A673 (cell line): ENCODE data around the gene MIA2. TPM values are rescaled to one million over a fixed set of nuclear protein-coding genes. Genes with fewer than 3 reads are reported as not detected.

Source experiments
- BruUV-seq: library from RNA; stranded (reverse); fragments of 400-500 nt; replicated peaks from 2 replicates; lab custom pipeline; 2021; lab: Mats Ljungman, UMichigan
- CTCF ChIA-PET: fragments of 300-600 bp; sonication (Branson Sonifier 250); formaldehyde crosslinking; loops from one replicate; lab custom pipeline; 2022; ENCODE audit warnings: antibody characterized with exemption; lab: Charles Lee
- POLR2A ChIA-PET: fragments of 300-600 bp; sonication (Branson Sonifier 250); formaldehyde crosslinking; loops from one replicate; lab custom pipeline; 2022; ENCODE audit warnings: antibody characterized with exemption; ENCODE audit not compliant: low non-redundant PET; lab: Charles Lee
- DNase-seq: peaks from one replicate; pipeline ENCODE4 v3.0.0-alpha.2; 2015; ENCODE audit warnings: low spot score
- H3K27ac ChIP-seq: fragments of 200-600 bp; sonication (generic); 2 replicates; pipeline ENCODE4 v1.5.1; 2016; ENCODE audit warnings: mixed run types, low read depth, mild to moderate bottlenecking, mixed read lengths, antibody characterized with exemption, low read length; ENCODE audit not compliant: poor library complexity, severe bottlenecking
- H3K27me3 ChIP-seq: fragments of 200-600 bp; sonication (generic); replicated peaks from 2 replicates; pipeline ENCODE4 v1.6.1; 2017; ENCODE audit warnings: mixed run types, low read depth, mild to moderate bottlenecking, mixed read lengths, antibody characterized with exemption, low read length; ENCODE audit not compliant: insufficient read depth, poor library complexity
- H3K36me3 ChIP-seq: fragments of 200-600 bp; sonication (generic); 2 replicates; pipeline ENCODE4 v1.6.1; 2016; ENCODE audit warnings: mixed run types, mild to moderate bottlenecking, mixed read lengths, antibody characterized with exemption, low read length; ENCODE audit not compliant: insufficient read depth, poor library complexity, severe bottlenecking
- H3K4me1 ChIP-seq: fragments of 200-600 bp; sonication (generic); 2 replicates; pipeline ENCODE4 v1.6.1; 2017; ENCODE audit warnings: mixed run types, mild to moderate bottlenecking, mixed read lengths, antibody characterized with exemption, low read length; ENCODE audit not compliant: insufficient read depth, poor library complexity, severe bottlenecking
- H3K4me3 ChIP-seq: fragments of 200-600 bp; sonication (generic); 2 replicates; pipeline ENCODE4 v1.5.1; 2016; ENCODE audit warnings: low read depth, mixed run types, mild to moderate bottlenecking, mixed read lengths, low read length; ENCODE audit not compliant: poor library complexity, severe bottlenecking
- H3K9me3 ChIP-seq: fragments of 200-600 bp; sonication (generic); 2 replicates; pipeline ENCODE4 v1.6.1; 2016; ENCODE audit warnings: mixed run types, low read depth, mild to moderate bottlenecking, mixed read lengths, antibody characterized with exemption, low read length; ENCODE audit not compliant: poor library complexity, severe bottlenecking
- EZH2 ChIP-seq: fragments of 200-600 bp; sonication (generic); IDR thresholded peaks from 2 replicates; pipeline ENCODE4 v1.6.1; 2017; ENCODE audit warnings: borderline replicate concordance, low read depth, mild to moderate bottlenecking, mixed read lengths, antibody characterized with exemption, low read length; ENCODE audit not compliant: poor library complexity, severe bottlenecking
- intact Hi-C: fragments of 100-400 bp; cut with micrococcal nuclease; formaldehyde crosslinking; loops from one replicate; pipeline ENCODE4 v1.10.0; 2022; ENCODE audit not compliant: unreplicated experiment
- total RNA-seq: library from RNA; stranded (reverse); gene quantifications from 2 replicates; pipeline ENCODE4 v1.2.3, GENCODE V29; 2021
- TF ChIP-seq, protein P1 (sequence below): fragments of 300-800, 200-600 bp; sonication (generic); conservative IDR thresholded peaks from 2 replicates; pipeline ENCODE4 v1.5.1; 2017; ENCODE audit warnings: low read depth, mild to moderate bottlenecking, antibody characterized with exemption, low read length, moderate library complexity, mixed read lengths

Gene MIA2
- total RNA-seq, 1 experiment from 2014 or later: 16.7 TPM

DNA sequence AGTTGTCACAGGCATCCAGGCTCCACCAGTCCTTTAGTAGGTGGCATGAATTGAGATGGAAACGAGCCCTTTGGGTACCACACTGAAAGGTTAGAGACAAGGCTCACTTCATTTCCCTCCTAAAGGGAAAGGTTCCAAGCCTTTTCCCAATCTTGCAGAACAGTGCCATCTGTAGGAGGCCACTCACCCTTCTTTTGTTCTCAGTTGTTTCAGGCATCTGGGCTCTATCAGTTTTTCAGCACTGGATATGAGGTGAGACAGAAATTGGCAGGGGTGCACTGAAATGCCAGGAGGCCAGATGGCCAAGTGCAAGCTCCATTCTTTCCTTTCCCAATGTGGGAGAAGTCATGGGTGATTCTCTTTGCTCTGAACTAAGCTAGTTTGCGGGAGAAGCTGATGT lies 183.3 kb downstream of the MIA2 start:
- H3K27me3 ChIP-seq: no peaks in the 10 kb centered on the region
- peak; percentile 55 for DNase-seq
- CTCF ChIA-PET: no interaction called here
- intact Hi-C loops: no loop called here
- POLR2A ChIA-PET: no interaction called here
- H3K27ac ChIP-seq: no peak overlapping the region
- no peaks in the 10 kb centered on the region for H3K36me3 ChIP-seq
- TF ChIP-seq EZH2: no peak
- TF ChIP-seq, protein P1, sequence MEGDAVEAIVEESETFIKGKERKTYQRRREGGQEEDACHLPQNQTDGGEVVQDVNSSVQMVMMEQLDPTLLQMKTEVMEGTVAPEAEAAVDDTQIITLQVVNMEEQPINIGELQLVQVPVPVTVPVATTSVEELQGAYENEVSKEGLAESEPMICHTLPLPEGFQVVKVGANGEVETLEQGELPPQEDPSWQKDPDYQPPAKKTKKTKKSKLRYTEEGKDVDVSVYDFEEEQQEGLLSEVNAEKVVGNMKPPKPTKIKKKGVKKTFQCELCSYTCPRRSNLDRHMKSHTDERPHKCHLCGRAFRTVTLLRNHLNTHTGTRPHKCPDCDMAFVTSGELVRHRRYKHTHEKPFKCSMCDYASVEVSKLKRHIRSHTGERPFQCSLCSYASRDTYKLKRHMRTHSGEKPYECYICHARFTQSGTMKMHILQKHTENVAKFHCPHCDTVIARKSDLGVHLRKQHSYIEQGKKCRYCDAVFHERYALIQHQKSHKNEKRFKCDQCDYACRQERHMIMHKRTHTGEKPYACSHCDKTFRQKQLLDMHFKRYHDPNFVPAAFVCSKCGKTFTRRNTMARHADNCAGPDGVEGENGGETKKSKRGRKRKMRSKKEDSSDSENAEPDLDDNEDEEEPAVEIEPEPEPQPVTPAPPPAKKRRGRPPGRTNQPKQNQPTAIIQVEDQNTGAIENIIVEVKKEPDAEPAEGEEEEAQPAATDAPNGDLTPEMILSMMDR: peak; percentile 51
- no TSS peak for BruUV-seq
- H3K9me3 ChIP-seq: peaks cover 4% of the 10 kb centered on the region
- no peak overlapping the region for H3K4me3 ChIP-seq
- no peaks in the 10 kb centered on the region for H3K4me1 ChIP-seq

DNA sequence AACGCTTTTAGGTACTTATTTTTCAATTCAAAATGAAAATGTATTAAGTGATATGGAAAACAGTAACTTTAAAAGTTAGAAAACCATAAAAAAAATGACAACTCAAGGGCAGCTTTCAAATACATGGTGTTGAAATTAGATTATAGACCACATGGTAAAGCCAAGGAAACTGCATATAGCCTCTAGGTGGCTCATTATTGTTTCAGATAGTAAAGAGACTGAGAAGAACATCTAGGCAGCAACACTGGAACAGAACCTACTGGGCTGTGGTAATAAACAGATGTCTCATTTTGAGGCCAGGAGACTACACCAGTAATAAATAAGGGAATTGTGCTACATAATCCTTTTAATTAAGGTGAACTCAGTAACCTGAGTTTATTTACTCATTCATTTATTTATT lies 185.6 kb downstream of the MIA2 start:
- Histone ChIP-seq H3K36me3 (no peaks in the 10 kb centered on the region), H3K27ac (no peak overlapping the region), H3K9me3 (peaks cover 4% of the 10 kb centered on the region), H3K27me3 (no peaks in the 10 kb centered on the region), H3K4me3 (no peak overlapping the region), H3K4me1 (no peaks in the 10 kb centered on the region)
- CTCF ChIA-PET: no interaction called here
- DNase-seq: peak; percentile 17
- BruUV-seq: no TSS peak
- no peak for TF ChIP-seq EZH2
- TF ChIP-seq, protein P1: peak; percentile 25; the same call in 1 of the 2 replicates
- intact Hi-C loops: no loop called here
- POLR2A ChIA-PET: no interaction called here

DNA sequence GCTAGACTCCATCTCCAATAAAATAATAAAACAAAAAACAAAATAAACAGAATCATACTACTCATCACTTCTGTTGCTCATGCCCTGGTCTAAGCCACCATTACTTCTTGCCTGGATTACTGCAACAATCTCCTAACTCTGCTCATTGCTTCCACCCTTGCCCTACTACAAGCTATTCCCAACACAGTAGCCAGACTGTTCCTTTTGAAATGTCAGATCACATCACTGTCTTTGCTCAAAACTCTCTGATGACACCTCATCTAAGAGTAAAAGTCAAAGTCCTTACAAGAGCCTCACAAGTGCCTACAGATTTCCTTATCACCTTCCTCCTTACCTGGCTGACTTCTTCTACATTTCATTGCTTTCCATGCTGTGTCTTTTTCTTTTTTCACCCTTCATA lies 188.5 kb downstream of the MIA2 start:
- no peaks in the 10 kb centered on the region for H3K36me3 ChIP-seq
- no peaks in the 10 kb centered on the region for H3K27me3 ChIP-seq
- no peaks in the 10 kb centered on the region for H3K9me3 ChIP-seq
- no peak for DNase-seq
- H3K4me3 ChIP-seq: no peak overlapping the region
- BruUV-seq: no TSS peak
- intact Hi-C loops: no loop called here
- TF ChIP-seq EZH2: no peak
- TF ChIP-seq, protein P1: no peak
- peaks cover 5% of the 10 kb centered on the region for H3K4me1 ChIP-seq
- CTCF ChIA-PET: interaction anchor here (0.6 kb wide), 1 partner anchor 179 kb away, joined by 7 read pairs; no protein-coding TSS in a partner anchor
- no peak overlapping the region for H3K27ac ChIP-seq
- POLR2A ChIA-PET: no interaction called here
